EL (cell line): Measurements from ENCODE around the gene CRMP1.
"Not testable (repeated sequence)": the region's sequence is repeated elsewhere in the genome, so short reads cannot be mapped to it uniquely, and the experiment has no call there.

Experiments
- DNase-seq: peaks from one replicate; pipeline ENCODE4 v3.0.0-alpha.2; 2016

Gene CRMP1

DNA sequence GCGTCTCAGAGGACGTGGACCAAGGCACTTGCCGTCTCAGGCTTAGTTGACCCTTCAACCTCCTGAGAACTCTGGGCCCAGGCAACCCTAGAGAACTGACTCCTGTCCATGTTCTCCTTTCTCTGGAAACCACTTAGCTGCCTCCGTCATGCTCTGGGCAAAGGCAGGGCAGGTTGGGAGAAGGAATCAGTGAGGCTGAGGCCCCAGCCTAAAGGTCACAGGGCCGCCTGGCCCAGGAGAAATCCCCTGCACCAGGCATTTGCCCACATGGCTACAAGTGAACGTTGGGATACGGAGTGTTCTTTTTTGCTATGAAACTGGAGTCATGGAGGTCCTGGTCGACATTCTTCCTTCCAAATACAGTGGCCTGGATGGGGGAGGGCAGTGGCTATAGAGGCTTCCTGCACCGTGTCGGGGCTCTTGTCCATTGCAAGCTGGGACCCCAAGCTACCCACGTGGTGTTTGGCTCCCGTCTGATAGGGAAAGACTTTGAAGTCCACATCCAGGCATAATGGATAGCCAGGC, 76.0 kb downstream of the CRMP1 start:
- no peak for DNase-seq

DNA sequence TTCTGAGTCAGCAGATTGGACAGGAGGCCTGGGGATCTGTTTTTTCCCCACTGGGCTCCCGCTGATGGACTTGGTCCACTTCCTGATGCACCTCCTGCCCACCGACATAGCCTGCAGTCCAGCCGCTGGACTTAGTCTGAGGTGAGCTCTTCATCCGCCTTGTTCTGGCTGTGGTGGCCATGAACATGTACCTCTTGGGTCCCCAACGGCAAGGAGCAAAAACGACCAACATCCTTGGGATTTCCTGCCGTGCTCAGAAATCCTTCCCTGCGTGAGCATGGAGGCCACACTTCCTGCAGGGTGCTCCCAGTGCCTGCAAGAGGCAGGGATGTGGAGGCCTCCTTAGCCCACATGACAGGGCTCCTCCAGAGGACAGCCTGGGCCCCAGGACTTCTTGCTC, 76.8 kb downstream of the CRMP1 start:
- DNase-seq, result no peak

DNA sequence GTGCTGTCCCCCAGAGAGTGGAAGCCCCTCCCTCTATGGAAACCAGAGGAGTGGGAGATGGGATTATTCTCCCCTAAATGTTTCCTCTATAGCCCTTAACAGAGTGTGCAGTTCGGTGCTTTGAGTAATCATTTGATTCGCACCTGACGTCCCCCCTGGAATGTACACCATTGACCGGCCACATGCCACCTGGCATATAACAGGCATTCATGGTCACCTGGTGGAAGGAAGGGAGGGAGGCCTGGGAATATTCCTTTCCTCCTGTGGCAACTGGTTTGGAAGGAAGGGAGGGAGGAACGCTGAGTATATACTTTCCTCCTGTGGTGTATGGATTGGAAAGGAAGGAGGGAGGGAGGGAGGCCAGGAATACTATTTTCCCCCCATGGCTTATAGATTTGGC, 77.2 kb downstream of the CRMP1 start:
- DNase-seq, result no peak

DNA sequence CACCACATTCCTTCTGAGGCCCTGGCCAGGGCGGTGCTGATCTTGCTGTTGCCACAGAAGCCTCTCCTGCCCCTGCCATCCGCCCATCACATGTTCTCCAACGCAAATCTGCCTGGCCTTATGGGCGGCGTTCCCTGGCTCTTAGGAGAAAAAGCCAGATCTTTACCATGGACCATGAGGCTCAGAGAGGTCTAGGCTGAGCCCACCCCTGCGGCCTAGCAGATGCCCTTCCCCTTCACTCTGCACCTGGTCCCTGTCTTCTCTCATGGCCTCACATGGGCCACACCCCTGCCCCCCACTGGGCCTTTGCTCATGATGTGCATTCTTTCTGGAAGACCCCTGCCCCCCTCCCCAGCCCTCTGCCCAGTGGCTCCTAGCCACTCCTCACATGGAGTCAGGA, 78.5 kb downstream of the CRMP1 start:
- no peak for DNase-seq

DNA sequence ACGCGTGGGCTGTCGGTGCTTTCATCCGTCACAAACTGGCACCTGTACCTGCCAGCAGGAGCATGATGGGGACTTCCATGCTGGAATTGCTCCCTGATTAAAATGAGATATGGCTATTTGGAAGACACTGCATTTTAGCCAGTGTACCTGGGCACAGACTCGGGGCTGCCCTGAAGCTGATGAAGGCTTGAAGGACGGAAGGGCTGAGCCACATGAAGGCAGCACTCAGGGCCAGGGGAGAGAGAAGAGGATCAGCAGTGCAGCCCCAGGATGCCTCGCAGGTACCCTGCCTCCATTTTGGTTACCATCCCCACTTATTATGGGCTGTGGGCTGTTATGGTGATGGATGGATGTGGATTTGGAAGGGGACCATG, 79.0 kb downstream of the CRMP1 start:
- DNase-seq, result no peak

DNA sequence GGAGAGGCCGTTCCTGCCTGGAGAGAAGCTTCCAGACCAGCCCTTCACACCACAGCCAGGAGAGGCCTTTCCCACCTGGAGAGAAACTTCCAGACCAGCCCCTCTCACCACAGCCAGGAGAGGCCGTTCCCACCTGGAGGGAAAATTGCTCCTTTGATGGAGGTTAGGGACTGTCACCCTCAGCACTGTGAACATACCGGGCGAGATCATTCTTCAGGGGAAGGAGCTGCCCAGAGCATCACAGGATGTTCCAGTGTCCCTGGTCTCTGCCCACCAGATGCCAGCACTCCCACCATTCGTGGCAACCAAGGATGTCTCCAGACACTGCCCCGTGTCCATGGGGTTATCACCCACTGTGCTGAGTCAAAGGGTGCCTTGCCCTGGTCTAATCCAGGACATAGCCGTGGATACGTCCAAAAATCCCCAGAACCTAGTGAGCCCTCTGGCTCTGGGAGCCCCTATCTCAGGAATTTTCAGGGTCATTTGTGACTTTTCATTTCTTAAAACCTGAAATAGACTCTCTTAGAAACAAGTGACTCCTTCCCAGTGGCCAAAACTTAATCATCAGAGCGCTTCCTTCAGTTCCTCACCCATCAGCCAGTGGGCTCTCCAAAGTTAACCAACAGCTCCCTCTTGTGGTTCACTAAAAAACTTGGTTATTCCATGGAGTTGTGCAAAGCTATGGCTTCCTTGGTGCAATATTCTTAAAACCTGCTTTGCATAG, 80.2 kb downstream of the CRMP1 start:
- peak; percentile 69 for DNase-seq

DNA sequence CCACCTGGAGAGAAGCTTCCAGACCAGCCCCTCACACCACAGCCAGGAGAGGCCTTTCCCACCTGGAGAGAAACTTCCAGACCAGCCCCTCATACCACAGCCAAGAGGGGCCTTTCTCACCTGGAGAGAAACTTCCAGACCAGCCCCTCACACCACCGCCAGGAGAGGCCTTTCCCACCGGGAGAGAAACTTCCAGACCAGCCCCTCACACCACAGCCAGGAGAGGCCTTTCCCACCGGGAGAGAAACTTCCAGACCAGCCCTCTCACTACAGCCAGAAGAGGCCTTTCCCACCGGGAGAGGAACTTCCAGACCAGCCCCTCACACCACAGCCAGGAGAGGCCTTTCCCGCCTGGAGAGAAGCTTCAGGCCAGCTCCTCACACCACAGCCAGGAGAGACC, 80.8 kb downstream of the CRMP1 start:
- DNase-seq, result not testable (repeated sequence)

DNA sequence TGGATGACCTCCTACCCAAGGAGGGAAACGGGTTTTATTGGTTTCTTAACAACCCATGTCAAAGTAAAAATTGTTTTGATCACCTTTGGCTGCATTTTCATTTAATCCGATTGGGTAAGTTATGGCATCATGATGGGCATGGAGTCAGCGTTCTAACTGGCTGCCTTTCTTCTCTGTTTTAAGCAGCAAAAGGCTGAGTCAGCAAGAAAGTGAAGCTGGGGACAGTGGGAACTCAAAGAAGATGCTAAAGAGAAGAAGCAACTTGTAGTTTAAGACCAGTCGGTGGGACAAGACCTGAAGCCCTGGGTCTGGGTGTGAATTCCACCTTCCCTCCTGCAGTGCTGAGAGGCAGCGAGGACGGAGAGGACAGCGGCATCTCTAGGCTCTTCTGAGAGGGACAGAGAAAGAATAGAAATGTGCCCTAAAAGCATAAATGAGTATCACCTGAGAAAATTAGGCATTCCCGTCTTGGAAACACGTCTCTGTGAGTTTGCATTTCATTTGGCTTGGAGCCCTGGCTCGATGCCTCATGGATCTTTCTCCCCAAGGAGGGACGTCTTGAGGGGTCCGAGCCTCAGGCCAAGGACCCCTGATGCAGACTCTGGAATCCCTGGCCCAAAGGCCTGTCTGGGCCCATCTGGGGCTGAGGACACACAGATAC, 82.0 kb downstream of the CRMP1 start:
- DNase-seq, result no peak

DNA sequence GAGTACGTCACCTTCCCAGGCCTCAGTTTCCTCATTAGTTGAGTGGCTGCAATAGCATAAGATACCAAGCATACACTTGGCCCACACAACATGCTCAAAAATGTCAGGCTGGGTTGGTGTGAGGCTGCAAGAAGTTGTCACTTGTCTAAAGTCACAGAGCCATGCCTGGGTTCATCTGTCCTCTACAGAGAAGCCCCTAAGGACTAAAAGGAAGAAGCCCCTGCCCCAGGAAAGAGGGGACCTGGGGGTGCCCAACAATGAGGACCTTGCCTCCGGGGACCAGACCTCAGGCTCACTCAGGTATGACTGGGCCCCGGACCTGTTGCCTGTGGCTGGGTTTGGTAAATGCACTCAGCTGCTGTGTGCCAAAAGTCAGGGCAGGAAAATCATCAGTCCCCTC, 82.7 kb downstream of the CRMP1 start:
- DNase-seq, result no peak

DNA sequence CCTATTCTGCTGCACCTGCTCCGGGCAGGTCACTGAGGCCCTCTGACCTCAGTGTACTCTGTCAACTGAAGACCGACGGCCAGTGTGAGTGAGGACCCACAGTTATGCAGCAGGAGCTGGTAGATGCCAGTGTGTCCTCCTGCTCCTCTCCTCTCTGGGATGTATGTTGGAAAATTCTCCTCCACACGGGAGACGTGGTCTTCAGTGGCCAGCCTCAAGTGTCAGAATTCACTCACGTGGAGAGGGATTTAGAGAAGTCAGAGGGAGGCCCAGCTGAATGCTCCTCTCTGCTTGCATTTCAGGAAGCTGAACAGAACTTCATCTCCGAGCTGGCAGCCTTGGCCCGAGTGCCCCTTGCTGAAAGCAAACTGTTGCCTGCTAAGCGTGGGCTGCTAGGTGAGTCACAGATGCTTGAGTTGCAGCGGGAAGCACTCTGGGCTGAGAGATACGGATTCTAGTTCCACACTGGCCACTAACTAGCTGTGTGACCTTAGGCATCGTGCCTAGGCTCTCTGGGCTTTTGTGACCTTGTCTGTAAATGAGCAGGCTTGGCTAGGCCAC, 83.6 kb downstream of the CRMP1 start:
- no peak for DNase-seq

DNA sequence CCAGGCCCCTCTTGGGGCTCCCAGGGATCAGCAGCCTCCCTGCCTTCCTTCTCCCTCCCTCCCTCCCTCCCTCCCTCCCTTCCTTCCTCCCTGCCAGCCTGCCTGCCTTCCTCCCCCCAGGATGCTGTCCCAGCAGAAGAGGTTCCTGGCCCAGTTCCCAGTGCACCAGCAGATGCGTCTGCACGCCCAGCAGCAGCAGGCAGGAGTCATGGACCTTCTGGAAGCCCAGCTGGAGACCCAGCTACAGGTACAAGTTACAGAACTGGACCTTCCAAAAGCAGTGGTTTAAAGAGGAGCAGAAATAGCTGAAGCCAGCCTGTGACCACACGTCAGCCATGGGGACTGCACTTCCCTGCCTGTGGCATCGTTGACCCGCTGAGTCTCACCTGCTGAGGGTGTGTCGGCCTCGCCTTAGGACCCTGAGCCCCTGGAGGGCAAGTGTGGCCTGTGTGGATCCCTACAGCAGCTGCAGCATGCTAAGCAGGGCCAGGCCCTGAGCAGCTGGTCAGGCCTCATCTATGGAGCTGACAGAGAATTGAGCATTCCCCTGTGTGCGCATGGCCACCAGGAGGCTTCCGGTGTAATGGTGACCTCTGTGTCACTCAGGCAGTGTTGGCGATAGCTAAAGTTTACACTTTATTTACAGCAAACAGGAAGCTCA, 84.7 kb downstream of the CRMP1 start:
- DNase-seq, result peak; percentile 16

DNA sequence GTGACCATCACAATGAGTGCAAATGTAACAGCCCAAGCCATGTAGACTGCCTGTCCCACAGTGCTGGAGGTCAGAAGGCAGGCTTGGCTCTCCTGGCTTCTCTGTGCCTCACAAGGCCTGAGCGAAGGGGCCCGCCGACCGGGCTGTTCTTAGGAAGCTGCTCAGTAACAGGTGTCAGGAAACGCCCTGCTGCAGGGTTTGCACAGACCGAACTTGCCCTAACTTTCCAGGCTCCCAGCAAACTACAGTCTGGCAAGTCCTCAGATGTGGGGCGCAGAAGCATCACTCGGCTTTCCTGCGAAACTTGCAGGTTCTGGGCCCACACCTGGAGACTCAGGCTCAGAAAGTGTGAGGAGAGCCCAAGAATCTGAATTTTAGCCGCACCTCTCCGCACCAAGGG, 87.6 kb downstream of the CRMP1 start:
- DNase-seq, result no peak

DNA sequence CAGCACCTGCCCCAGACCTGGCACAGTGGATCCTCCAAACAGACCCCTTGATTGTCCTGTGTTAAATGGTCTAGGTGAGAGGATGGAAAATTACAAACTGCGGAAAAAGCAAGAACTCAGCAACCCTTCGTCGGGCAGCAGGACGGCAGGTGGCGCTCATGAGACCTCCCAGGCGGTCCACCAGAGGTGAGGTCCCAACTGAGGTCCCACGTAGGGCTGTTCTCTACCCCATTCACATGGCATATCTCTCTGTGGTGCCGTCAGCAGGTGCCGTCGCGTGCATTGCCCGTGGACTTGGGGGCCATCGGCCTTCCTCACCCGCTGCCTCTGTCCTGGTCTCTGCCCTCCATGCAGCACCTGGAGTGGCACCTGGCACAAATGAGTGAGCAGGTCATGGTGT, 88.2 kb downstream of the CRMP1 start:
- DNase-seq, result no peak

DNA sequence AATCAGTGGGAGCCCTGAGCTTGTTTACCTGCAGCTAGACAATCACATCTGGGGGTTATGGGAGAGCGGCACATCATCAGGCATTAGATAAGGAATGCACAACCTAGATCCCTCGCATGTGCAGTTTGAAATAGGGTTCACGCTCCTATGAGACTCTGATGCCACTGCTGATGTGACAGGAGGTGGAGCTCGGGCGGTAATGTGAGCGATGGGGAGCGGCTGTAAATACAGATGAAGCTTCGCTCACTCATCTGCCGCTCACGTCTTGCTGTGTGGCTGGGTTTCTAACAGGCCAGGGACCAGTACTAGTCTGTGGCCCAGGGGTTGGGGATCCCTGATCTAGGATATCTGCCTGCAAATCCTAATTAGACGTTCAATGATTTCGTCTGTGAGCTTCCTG, 90.3 kb downstream of the CRMP1 start:
- no peak for DNase-seq

DNA sequence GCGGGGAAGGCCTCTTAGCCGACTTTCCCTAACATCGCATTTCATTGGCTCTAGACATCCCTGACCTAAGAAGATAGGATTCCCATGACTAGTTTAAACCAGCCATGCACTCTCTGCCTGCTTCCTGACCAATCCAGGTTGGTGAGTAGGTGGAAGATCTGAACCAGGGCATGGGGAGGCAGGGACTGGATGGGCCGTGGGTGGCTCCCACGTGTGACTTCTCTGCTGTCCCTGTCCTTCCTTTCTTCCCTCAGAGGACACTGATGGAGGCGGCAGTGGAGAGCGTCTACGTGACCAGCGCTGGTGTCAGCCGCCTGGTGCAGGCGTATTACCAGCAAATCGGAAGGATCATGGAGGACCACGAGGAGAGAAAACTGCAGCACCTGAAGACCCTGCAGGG, 91.2 kb downstream of the CRMP1 start:
- DNase-seq, result no peak

DNA sequence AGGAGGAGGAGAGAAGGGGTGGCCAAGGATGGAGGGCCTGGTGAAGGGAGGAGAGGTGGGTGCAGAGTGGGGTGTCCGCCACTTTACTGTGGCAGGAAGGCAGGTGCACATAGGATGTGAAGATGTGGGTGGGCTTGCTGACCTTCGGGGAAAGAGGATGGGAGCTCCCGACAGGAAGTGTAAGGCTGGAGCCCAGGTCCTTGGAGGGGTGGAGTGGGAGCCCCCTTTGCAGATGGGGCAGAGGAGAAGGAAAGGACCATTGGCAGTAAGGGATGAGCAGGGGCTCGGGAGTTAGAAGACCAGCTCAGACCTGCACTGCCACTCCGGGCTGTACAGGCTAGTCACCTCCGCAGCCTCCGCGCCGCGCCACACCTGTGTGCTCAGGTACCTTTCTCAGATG, 92.4 kb downstream of the CRMP1 start:
- DNase-seq, result no peak

DNA sequence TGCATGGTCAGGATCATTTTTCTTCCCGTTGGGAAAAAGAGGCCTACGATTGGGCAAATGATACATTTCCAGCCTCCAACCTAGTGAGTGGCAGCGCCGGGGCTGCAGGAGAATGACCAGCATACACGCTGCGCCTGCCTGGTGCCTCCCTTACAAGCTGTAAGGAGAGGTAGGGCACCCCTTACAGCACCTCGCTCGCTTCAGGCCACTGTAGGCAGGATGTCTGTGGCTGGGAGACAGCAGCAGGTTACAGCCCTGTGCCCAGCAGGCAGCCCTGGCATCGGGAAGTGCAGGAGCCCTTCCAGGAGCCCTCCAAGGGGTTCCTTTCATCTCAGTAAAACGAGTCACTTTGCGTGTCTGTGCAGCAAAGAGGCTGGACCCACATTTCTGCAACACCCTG, 93.5 kb downstream of the CRMP1 start:
- no peak for DNase-seq

DNA sequence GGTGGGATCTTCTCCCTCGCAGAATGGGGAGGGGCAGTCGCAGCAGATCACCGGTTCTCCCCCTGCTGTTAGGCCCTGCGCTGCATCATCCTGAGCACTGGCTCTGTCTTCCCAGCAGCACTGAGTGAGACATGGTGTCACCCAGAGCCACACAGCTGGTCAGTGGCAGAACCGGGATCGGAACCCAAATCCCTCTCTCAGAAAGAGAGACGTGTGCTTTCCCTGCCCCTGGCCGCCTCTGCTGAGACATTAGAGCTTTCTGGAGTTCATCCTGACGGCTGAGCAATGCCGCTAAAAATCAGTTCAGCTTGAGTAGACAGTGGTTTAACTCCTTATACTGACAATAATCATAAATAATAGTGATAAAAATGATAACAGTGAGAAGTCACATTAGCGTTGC, 93.9 kb downstream of the CRMP1 start:
- no peak for DNase-seq

DNA sequence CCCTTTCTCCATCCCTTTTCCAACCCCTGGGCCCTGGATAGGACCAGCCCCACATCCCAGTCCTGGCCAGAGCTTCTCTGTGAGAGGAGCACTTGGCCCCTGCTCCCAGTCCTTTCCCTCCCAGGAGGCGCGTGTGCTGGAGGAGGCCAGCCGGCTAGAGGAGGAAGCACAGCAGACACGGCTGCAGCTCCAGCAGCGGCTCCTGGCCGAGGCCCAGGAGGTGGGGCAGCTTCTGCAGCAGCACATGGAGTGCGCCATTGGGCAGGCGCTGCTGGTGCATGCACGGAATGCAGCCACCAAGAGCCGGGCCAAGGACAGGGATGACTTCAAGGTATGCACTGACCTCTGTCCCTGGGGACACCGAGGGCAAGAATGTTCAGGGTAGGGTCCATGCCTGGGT, 94.4 kb downstream of the CRMP1 start:
- no peak for DNase-seq

DNA sequence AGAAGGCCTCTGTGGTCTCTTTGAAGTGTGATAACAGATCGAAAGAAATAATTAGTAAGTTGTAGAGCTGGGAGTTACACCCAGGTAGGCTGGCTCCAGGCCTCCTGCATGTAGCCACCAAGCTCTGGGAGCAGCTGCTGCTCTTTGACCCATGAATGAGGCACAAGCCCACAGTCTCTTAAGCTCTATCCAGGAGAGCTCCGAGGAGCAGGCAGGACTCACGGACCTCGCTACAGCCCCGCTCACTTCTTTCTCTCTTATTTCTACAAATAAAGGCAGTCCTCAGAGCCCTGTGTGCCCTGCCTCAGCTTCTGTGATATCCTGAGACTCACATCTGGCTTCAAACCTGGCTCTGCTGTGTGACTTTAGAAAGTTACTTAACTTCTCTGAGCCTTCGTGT, 95.0 kb downstream of the CRMP1 start:
- no peak for DNase-seq

DNA sequence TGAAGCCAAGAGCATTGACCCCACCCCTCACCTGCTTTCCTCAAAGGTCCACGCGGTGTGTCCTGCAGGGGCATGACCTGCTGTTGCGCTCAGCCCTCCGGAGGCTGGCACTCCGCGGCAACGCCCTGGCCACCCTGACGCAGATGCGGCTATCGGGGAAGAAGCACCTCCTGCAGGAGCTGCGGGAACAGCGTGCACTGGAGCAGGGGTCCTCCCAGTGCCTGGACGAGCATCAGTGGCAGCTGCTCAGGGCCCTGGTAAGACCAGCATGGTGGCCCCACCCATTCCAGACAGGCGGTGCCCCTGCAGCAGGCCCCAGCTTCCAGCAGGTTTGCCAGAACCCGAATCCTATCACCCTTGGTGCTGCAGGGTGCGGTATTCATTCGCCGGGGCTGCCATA, 95.9 kb downstream of the CRMP1 start:
- DNase-seq, result no peak

DNA sequence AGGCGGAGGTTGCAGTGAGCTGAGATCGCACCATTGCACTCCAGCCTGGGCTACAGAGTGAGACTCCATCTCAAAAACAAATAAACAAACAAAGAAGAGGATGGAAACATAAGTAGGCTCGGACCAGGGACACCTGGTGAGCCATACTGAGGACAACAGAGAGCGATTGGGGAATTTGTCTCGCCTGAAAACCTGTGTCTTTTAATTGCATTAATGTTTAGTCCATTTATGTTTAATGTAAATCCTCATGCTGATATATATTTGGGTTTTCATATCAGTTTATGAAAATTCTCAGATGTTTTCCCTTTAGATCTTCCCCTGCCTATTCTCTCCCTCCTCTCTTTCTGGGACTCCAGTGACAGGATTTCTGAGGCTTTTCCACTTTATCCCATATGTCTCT, 97.3 kb downstream of the CRMP1 start:
- no peak for DNase-seq

DNA sequence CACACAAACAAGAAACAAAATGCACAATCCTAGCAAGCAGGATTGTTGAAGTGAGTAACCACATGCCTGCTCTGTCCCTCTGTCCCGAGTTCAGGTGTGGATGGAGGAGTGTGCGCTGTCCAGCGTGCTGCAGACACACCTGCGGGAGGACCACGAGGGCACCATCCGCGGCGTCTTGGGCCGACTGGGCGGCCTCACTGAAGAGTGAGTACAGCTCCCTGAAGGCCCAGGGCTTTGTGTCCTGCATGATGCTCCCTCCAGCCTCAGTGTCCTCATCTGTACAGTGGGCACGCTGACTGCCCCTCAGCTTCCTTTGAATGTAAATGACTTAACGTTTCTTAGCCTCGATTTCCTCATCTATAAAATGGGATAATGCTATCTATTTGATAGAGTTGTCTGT, 99.4 kb downstream of the CRMP1 start:
- no peak for DNase-seq

DNA sequence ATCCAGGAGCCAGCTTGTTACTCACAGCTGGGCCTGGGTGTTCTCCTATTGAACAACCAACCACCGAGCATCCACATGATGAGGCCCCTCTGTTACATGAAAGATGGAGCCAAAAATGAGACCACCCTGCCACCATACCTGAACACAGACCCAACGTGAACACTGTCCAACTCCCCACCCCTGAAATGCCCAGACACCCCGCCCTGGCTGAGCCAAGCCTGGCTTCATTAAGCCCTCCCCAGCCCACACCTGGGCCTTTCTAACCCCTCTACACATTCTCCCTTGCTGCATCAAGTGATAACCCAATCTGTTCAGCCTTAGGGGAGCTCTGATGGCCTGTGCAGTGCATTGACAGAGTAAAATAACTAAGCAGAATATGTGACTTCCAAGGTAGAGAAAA, 101.2 kb downstream of the CRMP1 start:
- no peak for DNase-seq
